NCI-H524 treated with DMSO at 0.1 percent for 48 hours (cell line): ENCODE measurements around the gene TBCK.
"Not testable (repeated sequence)": the region's sequence is repeated elsewhere in the genome, so short reads cannot be mapped to it uniquely, and the experiment has no call there.

Source experiments
- DNase-seq: peaks from one replicate; lab custom pipeline; 2025; lab: John Stamatoyannopoulos, UW

TBCK gene

DNA sequence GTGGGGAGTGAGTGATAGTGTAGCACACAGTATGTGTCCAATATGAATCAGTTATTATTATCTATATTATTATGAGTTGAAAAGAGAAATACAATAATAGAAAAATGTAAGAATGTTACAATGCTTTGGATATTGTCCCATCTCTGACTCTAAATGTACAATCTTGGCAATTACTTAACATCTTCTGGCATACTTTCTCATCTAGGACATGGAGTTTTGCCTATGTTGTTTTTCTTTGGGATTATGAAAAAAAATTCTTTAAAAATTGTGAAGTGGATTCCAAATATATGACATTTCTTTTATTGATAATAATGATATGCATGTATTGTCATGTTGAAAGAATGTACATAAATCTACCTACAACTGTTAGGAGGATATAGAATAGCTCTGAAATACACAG is 84.1 kb downstream of the TBCK start:
- no peak for DNase-seq

DNA sequence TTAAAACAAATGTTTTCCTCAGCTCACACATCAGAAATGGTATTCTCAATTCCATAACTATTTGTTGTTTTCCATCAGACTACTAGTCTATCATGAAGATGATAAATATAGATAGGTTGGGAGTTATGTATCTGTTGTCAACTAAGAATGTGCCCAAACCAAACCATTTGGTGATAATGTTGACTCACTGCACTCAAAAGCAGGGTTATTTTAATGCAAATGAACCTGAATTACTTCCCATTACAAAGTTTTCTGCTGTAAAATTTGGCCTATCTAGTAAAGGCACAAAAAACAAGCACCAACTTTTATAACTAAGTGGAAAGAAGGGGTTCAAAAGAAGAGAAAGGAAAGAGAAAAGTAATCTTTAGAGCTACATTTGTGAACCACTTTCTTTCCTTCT is 93.5 kb downstream of the TBCK start:
- DNase-seq, result no peak

DNA sequence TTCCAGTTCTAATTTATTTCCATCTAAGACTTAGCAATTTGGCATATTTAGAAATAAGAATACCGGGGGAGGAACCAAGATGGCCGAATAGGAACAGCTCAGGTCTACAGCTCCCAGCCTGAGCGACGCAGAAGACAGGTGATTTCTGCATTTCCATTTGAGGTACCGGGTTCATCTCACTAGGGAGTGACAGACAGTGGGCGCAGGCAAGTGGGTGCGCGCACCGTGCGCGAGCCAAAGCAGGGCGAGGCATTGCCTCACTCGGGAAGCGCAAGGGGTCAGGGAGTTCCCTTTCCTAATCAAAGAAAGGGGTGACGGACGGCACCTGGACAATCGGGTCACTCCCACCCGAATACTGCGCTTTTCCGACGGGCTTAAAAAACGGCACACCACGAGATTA is 102.7 kb downstream of the TBCK start:
- not testable (repeated sequence) for DNase-seq

DNA sequence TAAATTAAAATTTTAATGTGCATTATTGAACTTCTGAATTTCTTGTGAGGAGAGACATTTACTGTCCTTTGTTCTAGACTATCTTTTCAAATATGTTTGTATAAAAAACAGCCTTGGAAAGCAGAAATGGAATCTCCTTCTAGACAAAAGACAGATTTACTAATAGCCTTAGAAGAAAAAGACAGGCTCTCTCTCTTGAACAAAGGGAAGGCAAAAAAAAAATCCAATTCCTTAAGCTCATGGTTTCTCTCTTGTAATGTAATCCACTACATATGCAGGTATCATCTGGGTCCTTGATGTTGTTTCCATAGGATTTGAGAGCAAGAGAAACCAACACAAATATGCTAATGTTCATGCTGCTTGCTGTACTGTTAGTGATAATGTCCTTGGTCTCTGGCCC is 106.0 kb downstream of the TBCK start:
- no peak for DNase-seq

DNA sequence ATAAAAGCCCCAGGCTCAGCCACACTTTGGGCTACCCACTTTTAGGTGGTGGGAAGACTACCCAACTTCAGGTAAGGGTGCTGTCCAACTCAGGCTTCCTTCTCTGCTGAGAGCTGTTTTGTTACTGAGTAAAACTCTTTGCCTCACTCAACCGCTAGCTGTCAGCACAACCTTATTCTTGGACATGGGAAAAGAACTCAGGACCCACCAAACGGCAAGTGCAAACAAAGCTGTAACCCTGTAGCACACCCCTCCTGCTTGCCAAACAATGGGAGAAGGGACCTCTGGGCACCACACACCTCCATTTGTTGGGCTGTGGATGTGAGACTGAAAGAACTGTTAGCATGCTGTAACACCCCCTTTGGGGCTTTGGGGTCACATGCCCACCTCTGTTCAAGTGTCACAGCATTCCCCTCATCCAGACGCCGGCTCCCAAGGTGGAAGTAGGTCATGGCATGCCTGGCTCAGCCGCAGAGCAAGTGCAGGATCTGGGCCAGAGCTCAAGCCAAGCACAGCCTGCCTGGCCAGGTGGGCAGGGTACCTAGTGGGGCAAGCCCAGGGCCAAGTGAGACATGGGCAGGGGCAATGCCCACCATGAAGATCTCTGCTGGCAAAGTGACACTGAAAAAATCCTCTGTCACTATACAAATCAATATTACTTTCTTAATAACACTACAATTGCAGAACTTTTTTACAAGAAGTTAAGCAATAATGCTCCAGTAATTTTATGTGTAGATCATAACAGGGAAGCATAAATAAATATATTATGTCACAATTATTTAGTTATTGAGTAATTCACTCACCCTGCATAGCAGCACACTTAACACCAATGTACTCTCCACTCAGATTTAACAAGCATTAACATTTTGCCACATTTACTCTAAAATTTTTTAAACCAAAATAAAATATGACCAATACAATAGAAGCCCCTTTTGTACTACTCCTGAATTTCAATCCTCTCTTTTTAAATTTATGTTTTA is 107.2 kb downstream of the TBCK start:
- no peak for DNase-seq

DNA sequence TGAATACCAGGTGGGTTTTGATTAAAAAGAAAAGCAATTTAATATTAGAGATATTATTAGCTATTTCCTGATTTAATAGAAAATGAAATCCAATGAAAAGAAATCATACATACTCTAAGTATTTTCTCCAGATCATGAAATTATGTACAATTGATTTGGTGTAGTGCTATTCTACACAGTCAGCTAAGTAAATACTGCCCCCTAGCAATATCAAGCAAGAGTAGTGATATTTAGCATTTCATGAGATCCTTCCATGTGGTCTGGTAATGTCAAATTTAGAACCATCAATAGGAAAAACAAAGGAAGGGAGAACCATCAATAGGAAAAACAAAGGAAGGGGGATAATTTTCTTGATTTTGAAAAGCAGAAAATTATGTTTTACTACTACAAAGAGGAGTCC is 114.6 kb downstream of the TBCK start:
- DNase-seq, result no peak

DNA sequence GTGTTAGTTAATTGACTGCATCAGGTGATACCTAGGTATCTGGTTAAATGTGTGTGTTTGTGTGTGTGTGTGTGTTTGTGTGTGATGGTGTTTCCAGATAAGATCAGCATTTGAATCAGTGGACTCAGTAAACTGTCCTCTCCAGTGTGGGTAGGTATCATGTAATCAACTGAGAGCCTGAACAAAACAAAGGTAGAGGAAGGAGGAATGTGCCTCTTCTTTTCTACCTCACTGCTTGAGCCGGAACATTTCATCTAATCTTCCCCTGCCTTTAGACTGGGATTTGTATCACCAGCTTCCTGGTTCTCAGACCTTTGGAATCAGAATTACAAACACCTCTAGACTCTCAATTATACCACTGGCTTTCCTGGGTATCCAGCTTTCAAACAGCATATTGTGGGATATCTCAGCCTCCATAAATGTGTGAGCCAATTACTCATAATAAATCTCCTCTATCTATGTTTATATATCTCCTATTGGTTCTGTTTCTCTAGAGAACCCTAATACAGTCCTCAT is 120.5 kb downstream of the TBCK start:
- DNase-seq, result no peak

DNA sequence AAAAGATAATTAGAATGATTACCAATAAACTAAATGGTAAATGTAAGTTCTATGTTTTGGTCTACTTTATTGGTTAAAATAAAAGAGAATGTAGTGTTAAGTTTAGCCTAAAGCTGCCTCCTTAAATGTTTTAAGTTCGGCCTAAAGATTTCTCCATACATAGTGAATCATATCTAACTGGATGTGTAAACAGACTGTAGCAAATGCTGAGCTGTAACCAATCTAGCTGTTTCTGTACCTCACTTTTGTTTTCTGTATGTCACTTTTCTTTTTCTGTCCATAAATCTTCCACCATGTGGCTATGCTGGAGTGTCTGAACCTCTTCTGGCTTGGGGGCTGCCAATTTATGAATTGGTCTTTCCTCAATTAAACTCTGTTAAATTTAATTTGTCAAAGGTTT is 121.2 kb downstream of the TBCK start:
- no peak for DNase-seq

DNA sequence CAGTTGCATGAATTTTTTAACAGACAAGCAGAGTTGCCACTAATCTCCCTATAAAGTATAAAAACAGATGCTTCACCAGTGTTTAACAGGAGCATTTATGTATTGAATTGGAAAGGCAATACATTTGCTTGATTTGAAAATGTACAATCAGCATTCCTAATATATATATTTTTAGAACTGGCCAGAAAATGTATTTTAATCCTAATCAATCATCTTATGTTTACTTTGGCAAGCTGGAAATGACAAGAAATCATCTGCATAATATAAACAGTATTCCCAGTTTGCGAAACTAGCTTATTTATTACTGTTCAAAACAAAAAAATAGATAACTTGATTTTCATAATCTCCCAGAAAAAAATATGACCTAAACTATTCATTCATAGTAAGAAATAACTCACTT is 123.9 kb downstream of the TBCK start:
- DNase-seq, result no peak

DNA sequence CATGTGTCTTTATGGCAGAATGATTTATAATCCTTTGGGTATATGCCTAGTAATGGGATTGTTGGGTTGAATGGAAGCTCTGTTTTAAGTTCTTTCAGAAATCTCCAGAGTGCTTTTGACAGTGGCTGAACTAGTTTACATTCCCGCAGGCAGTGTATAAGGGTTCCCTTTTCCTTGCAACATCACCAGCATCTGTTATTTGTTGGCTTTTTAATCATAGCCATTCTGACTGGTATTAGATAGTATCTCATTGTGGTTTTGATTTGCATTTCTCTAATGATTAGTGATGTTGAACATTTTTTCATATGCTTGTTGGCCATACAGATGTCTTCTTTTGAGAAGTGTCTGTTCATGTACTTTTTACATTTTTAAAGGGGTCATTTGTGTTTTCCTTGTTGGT is 129.8 kb downstream of the TBCK start:
- no peak for DNase-seq

DNA sequence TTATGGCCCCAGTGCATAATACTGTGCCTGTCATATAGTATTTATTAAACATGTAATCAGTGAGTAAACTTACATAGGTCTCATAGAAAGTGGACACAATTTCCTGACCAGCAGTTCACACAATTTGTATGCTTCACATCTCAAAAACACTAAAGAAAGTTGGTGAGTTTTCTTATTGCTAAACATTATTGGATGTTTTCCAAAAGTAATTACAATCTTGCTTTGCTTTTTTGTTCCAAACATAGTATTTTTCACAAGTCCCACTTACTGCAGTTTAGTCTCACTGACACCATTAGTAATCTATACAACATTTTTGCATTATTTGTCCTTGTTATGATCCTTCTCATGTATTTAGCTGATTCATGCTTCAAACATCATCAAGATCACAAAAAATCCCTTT is 132.5 kb downstream of the TBCK start:
- DNase-seq, result no peak

DNA sequence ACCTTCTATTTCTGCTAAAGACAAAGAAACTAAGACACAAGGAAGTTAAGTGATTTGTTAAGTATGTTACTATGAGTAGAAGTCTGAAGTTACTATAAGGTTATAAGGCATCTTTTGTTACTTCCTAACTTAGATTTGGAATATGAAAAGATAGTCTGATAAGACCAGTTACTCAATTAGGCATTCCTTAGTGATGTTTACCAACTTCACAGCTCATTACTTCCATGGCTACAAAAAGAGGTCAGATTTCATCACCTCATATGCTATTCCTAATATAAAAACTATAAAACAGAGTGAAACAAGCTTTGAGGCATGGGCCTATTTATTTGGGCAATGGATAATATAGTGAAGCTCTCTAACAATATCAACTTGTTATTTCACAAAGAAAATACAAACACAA is 143.1 kb downstream of the TBCK start:
- no peak for DNase-seq

DNA sequence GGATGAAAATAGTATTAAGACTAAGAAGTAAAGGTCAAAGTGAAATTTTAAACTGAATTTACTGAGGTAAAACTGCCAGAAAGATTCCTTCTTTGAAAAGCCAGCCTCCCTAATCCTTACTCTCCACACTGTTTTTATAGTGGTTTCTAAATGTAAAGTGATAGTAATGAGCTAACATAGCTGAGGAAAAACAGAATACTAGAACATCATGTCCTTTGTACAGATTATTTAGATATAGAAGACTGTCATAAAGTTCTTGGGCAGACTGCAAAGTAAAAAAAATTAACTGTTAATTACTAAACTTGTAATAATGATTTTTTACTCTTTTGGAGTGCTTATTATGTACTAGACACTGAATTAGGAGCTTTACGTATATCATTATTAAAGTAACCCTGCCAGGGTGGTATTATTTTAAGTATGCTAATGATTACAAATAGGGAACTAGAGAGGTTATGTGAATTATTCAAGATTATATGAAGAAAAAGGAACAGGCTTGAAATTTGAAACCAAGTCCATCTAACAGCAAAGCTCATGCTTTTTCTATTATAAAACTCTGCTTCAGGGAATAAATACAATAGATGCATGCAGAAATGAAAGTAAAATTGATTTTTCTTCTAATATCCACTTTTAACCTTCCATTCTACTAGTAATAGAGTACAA is 150.5 kb downstream of the TBCK start:
- no peak for DNase-seq

DNA sequence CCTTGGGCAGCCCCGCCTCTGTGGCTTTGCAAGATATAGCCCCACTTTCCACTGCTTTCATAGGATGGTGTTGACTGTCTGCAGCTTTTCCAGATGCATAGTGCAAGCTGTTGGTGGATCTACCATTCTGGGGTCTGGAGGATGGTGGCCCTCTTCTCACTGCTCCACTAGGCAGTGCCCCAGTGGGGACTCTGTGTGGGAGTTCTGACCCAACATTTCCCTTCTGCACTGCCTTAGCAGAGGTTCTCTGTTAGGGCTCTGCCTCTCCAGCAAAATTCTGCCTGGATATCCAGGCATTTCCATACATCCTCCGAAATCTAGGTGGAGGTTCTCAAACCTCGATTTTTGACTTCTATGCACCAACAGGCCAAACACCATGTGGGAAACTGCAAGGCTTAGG is 153.7 kb downstream of the TBCK start:
- no peak for DNase-seq

DNA sequence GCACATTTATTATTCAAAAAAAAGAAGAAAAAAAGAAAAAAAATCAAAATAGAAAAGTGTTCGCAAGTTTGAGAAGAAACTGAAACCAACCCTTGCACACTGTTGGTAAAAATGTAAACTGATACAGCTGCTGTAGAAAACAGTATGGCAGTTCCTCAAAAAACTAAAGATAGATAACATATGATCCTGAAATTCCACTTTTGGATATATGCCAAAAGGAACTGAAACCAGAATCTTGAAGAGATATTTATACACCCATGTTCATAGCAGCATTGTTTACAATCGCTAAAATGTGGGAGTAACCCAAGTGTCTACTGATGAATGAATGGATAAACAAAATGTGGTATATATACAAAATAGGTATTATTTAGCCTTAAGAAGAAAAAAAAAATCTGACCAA is 155.4 kb downstream of the TBCK start:
- DNase-seq, result no peak

DNA sequence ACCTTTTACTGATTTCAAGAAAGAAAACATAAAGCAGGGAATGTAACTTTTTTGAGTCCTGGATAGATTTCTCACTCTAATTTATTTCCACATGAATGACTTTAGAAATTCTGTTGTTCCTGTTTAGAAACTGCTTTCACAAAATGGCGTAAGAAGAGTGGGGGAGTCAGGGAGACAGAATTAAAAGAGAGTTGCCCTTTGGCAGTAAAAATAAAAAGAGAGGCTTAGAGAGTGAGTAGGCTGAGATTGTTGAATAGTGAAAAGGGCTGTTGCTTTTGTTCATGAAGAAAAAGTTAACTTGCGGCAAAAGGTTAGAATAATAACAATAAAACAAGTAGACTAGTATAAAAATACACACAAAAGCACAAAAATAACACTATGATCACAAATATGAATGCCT is 166.1 kb downstream of the TBCK start:
- no peak for DNase-seq

DNA sequence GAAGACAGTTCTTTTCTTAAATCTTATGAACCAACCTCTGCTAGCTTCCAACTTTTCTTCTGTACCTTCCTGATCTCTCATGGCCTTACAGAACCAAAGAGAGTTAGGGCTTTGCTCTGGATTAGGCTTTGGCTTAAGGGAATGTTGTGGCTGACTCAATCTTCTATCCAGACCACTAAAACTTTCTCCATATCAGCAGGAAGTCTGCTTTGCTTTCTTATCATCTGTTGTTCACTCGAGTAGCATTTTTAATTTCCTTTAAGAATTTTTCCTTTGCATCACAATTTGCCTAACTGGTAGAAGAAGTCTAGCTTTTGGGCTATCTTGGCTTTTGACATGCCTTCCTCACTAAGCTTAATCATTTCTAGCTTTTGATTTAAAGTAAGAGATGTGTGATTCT is 167.0 kb downstream of the TBCK start:
- DNase-seq, result no peak

DNA sequence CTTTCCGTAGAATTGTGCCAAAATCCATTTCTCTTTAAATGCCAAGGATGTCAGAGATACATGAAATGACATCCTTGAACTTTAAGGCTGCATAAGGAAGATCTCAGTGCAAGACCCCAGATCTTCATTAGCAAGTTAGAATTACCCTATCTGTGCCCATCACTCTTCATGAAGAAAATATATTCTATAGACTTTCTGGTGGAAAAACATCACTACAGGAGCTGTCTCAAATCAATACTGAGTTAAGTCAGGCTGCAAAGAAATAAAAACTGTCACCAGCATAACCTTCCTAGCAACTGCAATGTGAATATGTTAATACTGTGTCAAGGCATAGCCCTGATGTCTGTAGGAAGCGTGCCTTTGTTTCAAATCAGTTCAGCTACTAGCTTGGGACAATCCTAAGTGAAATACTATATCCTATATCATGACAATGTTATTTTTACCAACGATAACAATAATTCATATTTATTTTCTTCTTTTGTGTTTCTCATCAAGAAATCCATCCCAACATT is 173.3 kb downstream of the TBCK start:
- no peak for DNase-seq

DNA sequence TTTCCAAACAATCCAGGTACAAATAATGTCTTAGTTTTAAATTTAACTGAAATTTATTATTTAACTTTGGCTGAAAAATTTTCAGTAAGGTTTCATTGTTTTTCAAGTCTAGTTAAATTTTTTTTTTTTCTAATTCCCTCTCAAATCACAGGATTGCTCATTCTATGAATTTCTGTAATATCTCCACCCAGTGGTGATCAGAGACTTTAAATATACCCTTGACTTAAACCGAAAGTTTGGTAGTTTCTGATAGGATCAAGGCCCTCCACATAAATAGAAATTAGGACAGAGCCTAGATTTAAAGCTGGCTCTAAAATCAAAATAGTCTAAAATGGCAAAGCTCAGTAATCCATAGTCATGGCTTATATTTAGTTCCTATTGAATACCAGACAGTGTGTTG is 175.4 kb downstream of the TBCK start:
- no peak for DNase-seq

DNA sequence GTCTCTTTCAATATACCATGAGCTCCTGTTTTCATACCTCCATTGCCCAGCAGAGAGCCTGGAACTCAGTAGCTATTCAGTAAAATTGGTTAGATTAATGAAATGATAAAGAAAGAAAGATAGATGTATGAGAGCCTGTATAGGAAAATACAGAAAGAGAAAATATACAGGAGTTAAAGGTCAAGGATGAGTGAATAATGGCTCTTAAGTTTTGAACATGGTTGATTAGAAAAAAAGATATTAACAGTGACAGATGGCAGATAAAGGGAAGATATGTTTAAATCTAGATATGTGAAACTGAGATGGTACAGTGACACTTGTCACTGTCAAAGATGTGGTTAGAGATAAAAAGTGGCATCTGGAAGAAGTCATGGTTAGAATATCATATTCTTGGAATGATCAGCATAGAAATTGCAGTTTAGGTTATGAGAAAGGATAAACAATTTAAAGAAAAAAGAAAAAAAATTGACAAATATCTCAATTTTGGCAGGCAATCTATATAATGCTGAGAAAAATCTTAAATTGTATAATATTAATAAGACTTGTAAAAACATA is 179.2 kb downstream of the TBCK start:
- no peak for DNase-seq

DNA sequence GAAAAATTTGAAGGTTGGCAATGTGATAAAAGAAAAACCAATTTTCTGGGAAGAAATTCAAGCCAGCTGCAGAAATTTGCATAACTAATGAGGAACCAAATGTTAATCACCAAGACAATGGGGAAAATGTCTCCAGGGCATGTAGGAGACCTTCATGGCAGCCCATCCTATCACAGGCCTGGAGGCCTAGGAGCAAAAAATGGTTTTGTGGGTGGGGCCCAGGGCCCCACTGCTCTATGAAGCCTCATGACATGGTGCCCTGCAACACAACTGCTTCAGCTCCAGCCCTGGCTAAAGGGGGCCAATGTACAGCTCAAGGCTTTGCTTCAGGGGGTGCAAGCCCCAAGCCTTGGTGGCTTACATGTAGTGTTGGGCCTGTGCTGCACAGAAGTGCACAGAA is 184.0 kb downstream of the TBCK start:
- DNase-seq, result no peak

DNA sequence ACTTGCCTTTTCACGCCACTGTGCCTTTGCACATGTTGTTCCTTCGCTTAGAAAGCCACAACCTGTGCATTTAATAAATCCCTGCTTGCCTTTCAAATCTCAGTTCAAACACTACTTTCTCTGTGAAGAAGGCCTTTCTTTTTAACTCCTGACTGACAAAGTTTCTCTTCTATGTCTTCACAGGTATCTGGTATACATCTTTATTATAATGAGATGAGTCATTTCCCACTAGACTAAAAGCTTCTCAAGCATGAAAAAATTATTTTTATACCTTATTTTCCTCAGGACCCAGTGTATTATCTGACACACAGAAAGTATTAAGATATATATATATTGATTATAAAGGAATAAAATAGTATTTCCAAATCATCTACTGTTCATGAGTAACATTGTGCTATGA is 189.9 kb downstream of the TBCK start:
- no peak for DNase-seq
